Measurements from ENCODE around the gene ZC3H18.

GRCh38 chr16:88649924-88650748 lies 79.9 kb downstream of the ZC3H18 start:
- TF ChIP-seq CTCF (IDR thresholded peaks at IDR 0.05; ENCODE audit: low read depth, low read length) (no peak), POLR2A (IDR thresholded peaks at IDR 0.05; ENCODE audit: extremely low read depth, insufficient read length) (no peak)

Measured in NB4 (cell line).